K562 (cell line): ENCODE results near the gene HEXD. TPM values are rescaled to one million over a fixed set of nuclear protein-coding genes. Genes with fewer than 3 reads are reported as not detected.

Experiments used
- ATAC-seq: fragments of 200-7000 bp; cut with Tn5 transposase; 3 replicates; pipeline ENCODE4 v1.9.1; 2020; ENCODE audit warnings: moderate library complexity
- BruUV-seq: library from RNA; stranded (reverse); fragments of 400-500 nt; replicated peaks from 2 replicates; lab custom pipeline; 2021; lab: Mats Ljungman, UMichigan
- CTCF ChIA-PET: fragments of 300-600 bp; formaldehyde crosslinking; extraction: SDS; loops from one replicate; lab custom pipeline; 2021; ENCODE audit warnings: low intra/inter-chr PET ratio; lab: Yijun Ruan, JAX
- POLR2A ChIA-PET: fragments of 300-600, 350-650 bp; sonication (Branson Sonifier 250); formaldehyde crosslinking; extraction: SDS; loops from one replicate; lab custom pipeline; 2021; ENCODE audit warnings: antibody characterized with exemption, inconsistent platforms; lab: Yijun Ruan, JAX
- DNase-seq, 4 experiments: peaks; one replicate each; pipeline versions ENCODE4 v3.0.0 to v3.0.0-alpha.2; 2011 to 2018; ENCODE audit warnings: low spot score in 3 of 4, mixed read lengths in 3 of 4; ENCODE audit errors: extremely low read depth in 1 of 4
- FAIRE-seq: peaks from 2 replicates; lab custom pipeline; 2011; peaks lifted over from hg19 to GRCh38; lab: Jason Lieb, UNC
- H2AFZ ChIP-seq: 2 replicates; pipeline ENCODE4 v1.6.0; 2011; ENCODE audit warnings: low read depth, low read length, control low read depth, inconsistent platforms
- H3K27ac ChIP-seq: fragments of 200-600 bp; 3 replicates; pipeline ENCODE4 v1.8.0; 2011; ENCODE audit warnings: low read depth, mild to moderate bottlenecking, control low read depth, inconsistent platforms, low read length, moderate library complexity, mixed read lengths; ENCODE audit errors: extremely low read depth
- H3K27me3 ChIP-seq, 2 experiments: fragments of 300-600 bp in 1 of 2; 2 replicates in 1 of 2; 3 replicates in 1 of 2; pipeline versions ENCODE4 v1.6.0 to v1.8.0; 2011; ENCODE audit warnings: inconsistent platforms in 2 of 2, low read length in 2 of 2, mild to moderate bottlenecking in 1 of 2, mixed read lengths in 1 of 2, moderate library complexity in 1 of 2; ENCODE audit not compliant: control insufficient read depth in 2 of 2, insufficient read depth in 2 of 2
- H3K36me3 ChIP-seq: fragments of 300-600 bp; 3 replicates; pipeline ENCODE4 v1.8.0; 2011; ENCODE audit warnings: mild to moderate bottlenecking, low read length, inconsistent platforms; ENCODE audit not compliant: control insufficient read depth, insufficient read depth
- H3K4me1 ChIP-seq, 2 experiments: fragments of 200-600 bp in 1 of 2; replicated peaks in 1 of 2; 2 replicates in 1 of 2; 3 replicates in 1 of 2; pipeline versions ENCODE4 v1.5.1 to v1.8.0; 2011; ENCODE audit warnings: inconsistent platforms in 2 of 2, low read length in 2 of 2, mild to moderate bottlenecking in 1 of 2, mixed read lengths in 1 of 2, moderate library complexity in 1 of 2; ENCODE audit not compliant: control insufficient read depth in 2 of 2, insufficient read depth in 2 of 2
- H3K4me2 ChIP-seq: 2 replicates; pipeline ENCODE4 v1.6.1; 2011; ENCODE audit warnings: low read length, control low read depth, inconsistent platforms, mixed read lengths; ENCODE audit not compliant: insufficient read depth
- H3K4me3 ChIP-seq: fragments of 200-600 bp; sonication (generic), shearing (Covaris generic); 2 replicates; pipeline ENCODE4 v1.5.1; 2016; ENCODE audit warnings: control low read depth, inconsistent platforms
- H3K79me2 ChIP-seq: fragments of 200-600 bp; 3 replicates; pipeline ENCODE4 v1.8.0; 2011; ENCODE audit warnings: low read length, inconsistent platforms; ENCODE audit not compliant: control insufficient read depth, insufficient read depth
- H3K9ac ChIP-seq, 2 experiments: 2 replicates each; pipeline versions ENCODE4 v1.6.0 to v1.6.1; 2011; ENCODE audit warnings: low read depth in 2 of 2, low read length in 2 of 2, control low read depth in 1 of 2, inconsistent platforms in 1 of 2, mild to moderate bottlenecking in 1 of 2, mixed read lengths in 1 of 2; ENCODE audit not compliant: insufficient read depth in 1 of 2
- H3K9me1 ChIP-seq: one replicate; pipeline ENCODE4 v1.6.0; 2011; ENCODE audit warnings: inconsistent platforms, mild to moderate bottlenecking, low read length, moderate library complexity; ENCODE audit not compliant: control insufficient read depth, insufficient read depth
- H3K9me3 ChIP-seq: replicated peaks from 2 replicates; pipeline ENCODE4 v1.5.1; 2011; ENCODE audit warnings: low read depth, low read length, inconsistent platforms; ENCODE audit not compliant: control insufficient read depth, insufficient read depth
- H4K20me1 ChIP-seq: replicated peaks from 2 replicates; pipeline ENCODE4 v1.6.1; 2011; ENCODE audit warnings: low read length, inconsistent platforms, mixed read lengths; ENCODE audit not compliant: control insufficient read depth, insufficient read depth
- E2F6 ChIP-seq, 2 experiments: IDR thresholded peaks; 2 replicates each; pipeline ENCODE4 v1.6.1; 2011; ENCODE audit warnings: borderline replicate concordance in 1 of 2, control low read depth in 1 of 2, low read depth in 1 of 2, low read length in 1 of 2, mild to moderate bottlenecking in 1 of 2, mixed read lengths in 1 of 2, moderate library complexity in 1 of 2; ENCODE audit not compliant: insufficient read depth in 1 of 2, insufficient read length in 1 of 2, poor library complexity in 1 of 2, severe bottlenecking in 1 of 2; ENCODE audit errors: extremely low read depth in 1 of 2
- L3MBTL2 ChIP-seq: fragments of 450-650 bp; IDR thresholded peaks from 2 replicates; pipeline ENCODE4 v1.6.1; 2016; ENCODE audit warnings: mild to moderate bottlenecking, moderate library complexity
- TBP ChIP-seq: optimal IDR thresholded peaks from 2 replicates; pipeline ENCODE3; 2011; ENCODE audit warnings: low read depth, low read length, improper control_type of control experiment
- ZNF280A ChIP-seq: fragments of 450-650 bp; IDR thresholded peaks from 2 replicates; pipeline ENCODE4 v1.6.1; 2018; ENCODE audit warnings: mild to moderate bottlenecking, low read depth; ENCODE audit not compliant: partially characterized antibody
- WGBS: fragments of 100-300 bp; shearing (Covaris generic); methylation state at CpG from one replicate; pipeline ENCODE4 v1.1.6; 2016; ENCODE audit warnings: low coverage, mixed read lengths; ENCODE audit not compliant: insufficient coverage; ENCODE audit errors: missing lambda C conversion rate; 5-methylcytosine and 5-hydroxymethylcytosine counted together
- in situ Hi-C: fragments of 300-500 bp; cut with MboI; formaldehyde crosslinking; loops from 4 replicates; pipeline ENCODE4 v1.15.0; 2018; ENCODE audit warnings: inconsistent platforms, mixed read lengths
- intact Hi-C: fragments of 100-400 bp; cut with micrococcal nuclease; formaldehyde crosslinking; loops from 2 replicates; pipeline ENCODE4 v1.14.2; 2022
- polyA plus RNA-seq, 8 experiments: library from polyadenylated mRNA; depleted of rRNA in 4 of 8; stranded (reverse) in 5 of 8; unstranded in 3 of 8; fragments of >200 nt; fragmentation: Nextera tagmentation in 2 of 8; fragmentation: Illumina TruSeq in 1 of 8; extraction: Ambion mirVana in 2 of 8; extraction: Trizol in 1 of 8; gene quantifications; 2 replicates each; pipeline versions ENCODE4 v1.2.1 to v1.2.3, GENCODE V29; 2011 to 2014; ENCODE audit warnings: inconsistent platforms in 1 of 8, missing spikeins in 1 of 8
- total RNA-seq, 7 experiments: library from RNA; depleted of rRNA in 6 of 7; stranded (reverse); fragments of >200 nt in 6 of 7; fragmentation: Illumina TruSeq in 2 of 7; extraction: Trizol in 2 of 7; gene quantifications; 2 replicates each; pipeline versions ENCODE4 v1.2.1 to v1.2.3, GENCODE V29; 2011 to 2021; ENCODE audit warnings: low replicate concordance in 1 of 7

Gene HEXD
- total and polyA plus RNA-seq, 9 of the 15 experiments (the other 6 are each of a cell fraction or from before 2014, with no cell fraction given), result 1.0 to 25.3 (median 10.0) TPM

- no peak for TF ChIP-seq ZNF280A
- TF ChIP-seq, all 486 proteins: peak for 0
These were observed 48.9 kb upstream of the HEXD start (continued) for GRCh38 chr17:82369211-82369610.

DNA sequence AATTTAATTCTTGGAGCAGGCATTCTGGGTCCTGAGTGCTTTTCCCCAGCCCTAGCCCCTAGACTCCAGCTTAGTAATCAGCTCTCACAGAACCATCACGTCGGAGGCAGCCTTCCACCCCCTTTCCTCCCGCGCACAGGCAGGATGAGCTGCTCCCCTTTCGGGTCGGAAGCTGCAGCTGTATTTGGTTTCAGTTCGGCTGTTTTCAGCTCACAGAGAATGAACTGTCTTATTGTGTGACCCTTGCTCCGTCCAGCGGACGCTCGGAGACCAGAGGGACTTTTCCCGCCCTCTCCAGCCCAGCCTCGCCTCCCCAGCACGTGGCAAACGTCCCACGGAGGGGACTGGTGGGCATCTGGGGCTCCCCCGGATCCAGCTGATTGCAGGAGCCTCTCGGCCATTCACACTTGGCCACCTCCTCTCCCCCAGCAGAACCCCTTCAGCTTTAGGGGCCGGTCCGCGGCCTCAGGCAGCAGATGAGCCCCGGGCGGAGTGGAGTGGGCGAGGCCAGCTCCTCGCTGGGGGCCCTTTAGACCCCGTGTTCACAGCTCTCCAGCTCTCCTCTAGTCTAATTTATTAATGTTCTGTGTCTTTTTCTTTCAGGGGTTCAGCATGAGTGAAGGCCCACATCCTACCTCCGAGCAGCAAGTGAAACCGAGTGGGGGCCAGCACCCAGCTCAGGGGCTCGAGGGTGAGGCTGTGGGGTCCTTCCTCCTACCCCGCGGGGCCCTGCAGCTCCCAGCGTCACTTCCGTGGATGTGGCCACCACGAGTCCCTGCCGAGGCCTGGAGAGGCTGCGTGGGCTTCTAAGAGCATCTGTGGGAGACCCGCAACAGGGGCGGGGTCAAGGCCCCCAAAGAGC lies 47.4 kb upstream of the HEXD start:
- ChIA-PET POLR2A (interaction anchor here (0.6 to 1.1 kb wide), 4 partner anchors 8 to 368 kb away, joined by 3 to 5 read pairs (median 3); no protein-coding TSS in a partner anchor), CTCF (no interaction called here)
- Histone ChIP-seq H3K36me3 (no peaks in the 10 kb centered on the region), H3K79me2 (no peaks in the 10 kb centered on the region), H3K9ac (no peak overlapping the region), H3K4me2 (no peak overlapping the region), H3K27me3 (no peaks in the 10 kb centered on the region), H2AFZ (peak overlapping the region; percentile 56; the same call in 1 of the 2 replicates), H4K20me1 (no peaks in the 10 kb centered on the region), H3K9me1 (no peaks in the 10 kb centered on the region), H3K4me3 (no peak overlapping the region), H3K27ac (no peak overlapping the region), H3K9me3 (no peaks in the 10 kb centered on the region), H3K4me1 (peaks cover 9 to 41% of the 10 kb centered on the region in 2 experiments; a peak in 4 of 5 replicates)
- BruUV-seq, result no TSS peak
- ATAC-seq (no peak), DNase-seq (no peak), FAIRE-seq (no peak)
- 77% methylated on average over 34 of the region's 38 CpGs for WGBS
- intact Hi-C loops, result no loop called here
- peak; percentile 17; the same call in 1 of the 2 replicates for TF ChIP-seq L3MBTL2
- peak; percentile 36 to 75 for TF ChIP-seq E2F6 (IDR thresholded peaks at IDR 0.05; ENCODE audit: borderline replicate concordance in 1 of 2, extremely low read depth in 1 of 2, insufficient read depth in 1 of 2, insufficient read length in 1 of 2, low read depth in 1 of 2, low read length in 1 of 2, poor library complexity in 1 of 2, severe bottlenecking in 1 of 2)
- no peak for TF ChIP-seq TBP
- TF ChIP-seq, all 486 proteins: peak for 2
- in situ Hi-C loops, result no loop called here
